C4-2B (cell line): ENCODE measurements around the gene EXOSC2.
"Not testable (repeated sequence)": the region's sequence is repeated elsewhere in the genome, so short reads cannot be mapped to it uniquely, and the experiment has no call there.

Experiments
- H3K27ac ChIP-seq: fragments of 450-650 bp; 2 replicates; pipeline ENCODE4 v1.5.1; 2017
- ZFX ChIP-seq: fragments of 450-650 bp; IDR thresholded peaks from 2 replicates; pipeline ENCODE4 v1.6.1; 2017
- TF ChIP-seq, protein P1 (sequence below): fragments of 450-650 bp; conservative IDR thresholded peaks from 2 replicates; pipeline ENCODE4 v1.5.1; 2017; ENCODE audit warnings: mild to moderate bottlenecking

Gene EXOSC2

DNA sequence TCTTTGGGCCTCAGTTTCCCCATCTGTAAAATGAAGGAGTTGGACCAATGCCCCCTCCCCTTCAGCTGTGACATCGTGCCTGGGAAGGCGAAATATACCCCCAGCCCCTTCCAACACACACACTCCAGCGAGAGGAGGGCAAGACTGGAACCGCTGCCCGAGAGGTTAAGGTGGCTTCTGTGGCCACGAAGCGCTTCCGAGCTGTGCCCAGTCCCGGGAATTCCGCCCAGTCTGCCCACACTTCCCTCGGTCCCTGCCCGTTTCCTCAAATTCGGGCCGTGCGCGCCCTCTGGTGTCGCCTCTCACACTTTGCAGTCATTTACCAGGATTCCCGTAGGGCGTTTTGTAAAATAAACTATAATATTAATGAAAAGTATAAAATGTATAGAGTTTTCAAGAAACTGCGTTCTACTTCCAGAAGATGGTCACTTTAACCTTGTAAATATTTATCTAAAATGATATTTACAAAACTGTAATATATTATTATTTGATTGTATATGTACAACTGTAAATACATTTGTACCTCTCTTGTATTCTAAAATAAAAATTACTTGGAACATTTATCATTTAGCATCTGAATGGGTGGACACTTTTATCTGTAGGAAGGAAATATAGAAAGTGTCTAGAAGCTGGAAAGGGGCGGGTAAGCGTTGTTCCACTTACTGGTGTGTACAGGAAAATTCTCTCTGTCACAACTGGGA lies 11.0 kb upstream of the EXOSC2 start:
- peak overlapping the region; percentile 84 for H3K27ac ChIP-seq
- no peak for TF ChIP-seq ZFX
- TF ChIP-seq, protein P1, sequence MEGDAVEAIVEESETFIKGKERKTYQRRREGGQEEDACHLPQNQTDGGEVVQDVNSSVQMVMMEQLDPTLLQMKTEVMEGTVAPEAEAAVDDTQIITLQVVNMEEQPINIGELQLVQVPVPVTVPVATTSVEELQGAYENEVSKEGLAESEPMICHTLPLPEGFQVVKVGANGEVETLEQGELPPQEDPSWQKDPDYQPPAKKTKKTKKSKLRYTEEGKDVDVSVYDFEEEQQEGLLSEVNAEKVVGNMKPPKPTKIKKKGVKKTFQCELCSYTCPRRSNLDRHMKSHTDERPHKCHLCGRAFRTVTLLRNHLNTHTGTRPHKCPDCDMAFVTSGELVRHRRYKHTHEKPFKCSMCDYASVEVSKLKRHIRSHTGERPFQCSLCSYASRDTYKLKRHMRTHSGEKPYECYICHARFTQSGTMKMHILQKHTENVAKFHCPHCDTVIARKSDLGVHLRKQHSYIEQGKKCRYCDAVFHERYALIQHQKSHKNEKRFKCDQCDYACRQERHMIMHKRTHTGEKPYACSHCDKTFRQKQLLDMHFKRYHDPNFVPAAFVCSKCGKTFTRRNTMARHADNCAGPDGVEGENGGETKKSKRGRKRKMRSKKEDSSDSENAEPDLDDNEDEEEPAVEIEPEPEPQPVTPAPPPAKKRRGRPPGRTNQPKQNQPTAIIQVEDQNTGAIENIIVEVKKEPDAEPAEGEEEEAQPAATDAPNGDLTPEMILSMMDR, result peak; percentile 91

DNA sequence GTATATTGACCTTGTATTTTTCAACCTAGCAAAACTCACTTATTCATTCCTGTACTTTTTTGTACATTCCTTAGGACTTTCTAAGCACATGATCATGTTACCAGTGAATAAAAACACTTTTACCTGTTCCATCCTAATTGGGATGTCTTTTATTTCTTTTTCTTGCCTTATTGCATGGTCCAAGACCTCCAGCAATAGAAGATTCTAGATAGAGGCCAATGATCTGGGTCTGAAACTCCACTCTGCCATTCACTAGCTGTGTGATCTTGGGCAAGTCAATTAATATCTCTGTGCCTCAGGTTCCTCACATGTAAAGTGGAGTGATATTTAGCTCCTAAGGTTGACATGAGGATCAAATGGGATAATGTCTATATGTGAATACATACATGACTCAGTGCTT lies 8.5 kb upstream of the EXOSC2 start:
- H3K27ac ChIP-seq, result no peak overlapping the region
- no peak for TF ChIP-seq ZFX
- TF ChIP-seq, protein P1, result no peak

DNA sequence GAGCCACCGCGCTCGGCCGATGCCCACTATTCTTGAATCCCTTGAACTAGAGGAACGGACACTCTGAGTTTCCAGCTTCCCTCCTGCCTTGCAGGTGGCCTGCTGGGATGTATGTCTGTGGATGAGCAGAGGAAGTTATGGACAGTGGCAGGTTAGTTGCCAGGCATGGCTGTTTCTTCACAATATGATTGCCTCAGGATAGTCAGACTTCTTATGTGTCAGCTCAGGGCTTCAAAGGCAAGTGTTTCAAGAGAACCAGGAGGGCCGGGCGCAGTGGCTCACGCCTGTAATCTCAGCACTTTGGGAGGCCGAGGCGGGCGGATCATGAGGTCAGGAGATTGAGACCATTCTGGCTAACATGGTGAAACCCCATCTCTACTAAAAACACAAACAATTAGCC lies 7.6 kb upstream of the EXOSC2 start:
- not testable (repeated sequence) for H3K27ac ChIP-seq

GRCh38 chr9:130687615-130688014 lies 6.0 kb upstream of the EXOSC2 start:
- H3K27ac ChIP-seq, result no peak overlapping the region
- TF ChIP-seq, protein P1, result no peak
- TF ChIP-seq ZFX, result no peak

DNA sequence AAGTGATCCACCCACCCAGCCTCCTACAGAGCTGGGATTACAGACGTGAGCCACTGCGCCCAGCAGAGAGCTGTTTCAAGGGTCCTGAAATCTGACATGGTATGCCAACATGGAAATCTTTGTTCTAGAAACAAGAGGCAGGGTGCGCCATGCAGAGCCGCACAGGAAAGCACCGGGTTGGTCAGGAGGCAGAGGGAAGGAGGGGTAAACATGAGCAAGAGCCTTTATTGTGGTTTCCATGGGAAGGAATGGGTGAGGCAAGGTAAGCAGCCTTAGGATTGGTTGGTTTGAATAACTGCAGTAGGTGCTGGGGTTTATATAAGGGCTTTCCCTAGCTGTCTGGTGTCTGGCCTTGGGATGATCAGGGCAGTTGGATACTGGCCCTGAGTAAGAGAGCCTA lies 5.5 kb upstream of the EXOSC2 start:
- no peak overlapping the region for H3K27ac ChIP-seq
- TF ChIP-seq ZFX, result no peak
- TF ChIP-seq, protein P1, result no peak

- peak overlapping the region; percentile 64 for H3K27ac ChIP-seq
- TF ChIP-seq, protein P1, result no peak
- TF ChIP-seq ZFX, result no peak
Measured at GRCh38 chr9:130689572-130689936, 4.0 kb upstream of the EXOSC2 start.

DNA sequence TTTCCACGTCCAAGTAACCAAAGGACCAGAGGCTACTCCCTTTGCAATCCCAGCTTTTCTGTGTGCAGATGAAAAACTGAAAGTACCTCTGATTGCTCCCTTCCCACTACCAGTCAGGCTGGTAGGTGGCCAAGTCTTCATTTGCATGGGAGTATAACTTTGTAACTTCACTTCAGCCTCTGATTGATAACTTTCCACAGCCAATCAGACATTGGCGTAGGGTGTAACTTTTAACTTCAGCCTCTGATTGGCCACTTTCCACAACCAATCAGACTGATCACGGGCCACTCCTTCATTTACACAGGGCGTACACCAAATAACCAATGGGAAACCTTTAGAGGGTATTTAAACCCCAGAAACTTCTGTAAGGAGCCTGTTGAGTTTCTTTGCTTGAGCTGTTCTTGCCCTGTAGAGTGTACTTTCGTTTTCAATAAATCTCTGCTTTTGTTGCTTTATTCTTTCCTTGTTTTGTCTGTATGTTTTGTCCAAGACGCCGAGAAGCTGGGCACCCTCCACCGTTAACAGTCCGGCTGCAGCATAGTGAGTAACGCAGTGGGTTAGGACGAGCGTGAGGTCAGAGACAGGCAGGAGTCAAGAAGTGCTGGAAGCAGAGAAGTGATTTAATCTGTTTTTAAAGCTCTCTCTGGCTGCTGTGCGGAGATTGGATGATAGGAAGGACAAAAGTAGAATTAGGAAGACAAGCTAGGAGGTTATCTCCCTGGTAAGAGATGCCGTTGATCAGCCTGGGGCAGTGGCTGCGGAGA lies 3.5 kb upstream of the EXOSC2 start:
- H3K27ac ChIP-seq, result peak overlapping the region; percentile 64

More for the DNA sequence above, 3.5 kb upstream of the EXOSC2 start:
- TF ChIP-seq, protein P1, result no peak
- no peak for TF ChIP-seq ZFX
